SK-N-SH (cell line): ENCODE results near the gene KCNV2.

Source experiments
- CTCF ChIP-seq: fragments of 200-600 bp; sonication (generic); IDR thresholded peaks from 2 replicates; pipeline ENCODE4 v1.6.1; 2017; ENCODE audit warnings: antibody characterized with exemption, mild to moderate bottlenecking, moderate library complexity
- EP300 ChIP-seq, 2 experiments: IDR thresholded peaks; 2 replicates each; pipeline versions ENCODE4 v1.4.0 to v1.6.1; 2012; ENCODE audit warnings: borderline replicate concordance in 1 of 2, low read depth in 1 of 2, low read length in 1 of 2
- GABPA ChIP-seq: IDR thresholded peaks from 2 replicates; pipeline ENCODE4 v1.4.0; 2012; ENCODE audit warnings: low read depth, mild to moderate bottlenecking
- GATA2 ChIP-seq: sonication (generic); formaldehyde crosslinking; IDR thresholded peaks from 2 replicates; pipeline ENCODE4 v1.5.0; 2020; ENCODE audit warnings: mild to moderate bottlenecking, missing genetic modification reagents
- NRF1 ChIP-seq: IDR thresholded peaks from 2 replicates; pipeline ENCODE4 v1.6.1; 2012; ENCODE audit warnings: low read depth, mild to moderate bottlenecking, low read length
- TAF1 ChIP-seq: IDR thresholded peaks from 2 replicates; pipeline ENCODE4 v1.6.1; 2012; ENCODE audit warnings: low read depth, mild to moderate bottlenecking, low read length, moderate library complexity, borderline replicate concordance
- TEAD4 ChIP-seq: IDR thresholded peaks from 2 replicates; pipeline ENCODE4 v1.4.0; 2012; ENCODE audit warnings: mild to moderate bottlenecking, borderline replicate concordance; ENCODE audit not compliant: insufficient read depth

GRCh38 chr9:2711716-2712115 lies 5.6 kb upstream of the KCNV2 start:
- TF ChIP-seq TAF1 (no peak), CTCF (no peak), NRF1 (no peak), EP300 (IDR thresholded peaks at IDR 0.05; ENCODE audit: borderline replicate concordance in 1 of 2, low read depth in 1 of 2, low read length in 1 of 2) (no peak), TEAD4 (no peak), GABPA (no peak), GATA2 (CRISPR knock-in tag) (no peak)
